HG02840 (cell line): ENCODE results near the gene ADRA2C.

Experiments
- ATAC-seq: cut with Tn5 transposase; IDR thresholded peaks from one replicate; pipeline ENCODE4 v1.9.1; 2021; ENCODE audit warnings: mild to moderate bottlenecking, moderate library complexity, moderate number of reproducible peaks; ENCODE audit not compliant: unreplicated experiment, low FRiP score

The ADRA2C gene

DNA sequence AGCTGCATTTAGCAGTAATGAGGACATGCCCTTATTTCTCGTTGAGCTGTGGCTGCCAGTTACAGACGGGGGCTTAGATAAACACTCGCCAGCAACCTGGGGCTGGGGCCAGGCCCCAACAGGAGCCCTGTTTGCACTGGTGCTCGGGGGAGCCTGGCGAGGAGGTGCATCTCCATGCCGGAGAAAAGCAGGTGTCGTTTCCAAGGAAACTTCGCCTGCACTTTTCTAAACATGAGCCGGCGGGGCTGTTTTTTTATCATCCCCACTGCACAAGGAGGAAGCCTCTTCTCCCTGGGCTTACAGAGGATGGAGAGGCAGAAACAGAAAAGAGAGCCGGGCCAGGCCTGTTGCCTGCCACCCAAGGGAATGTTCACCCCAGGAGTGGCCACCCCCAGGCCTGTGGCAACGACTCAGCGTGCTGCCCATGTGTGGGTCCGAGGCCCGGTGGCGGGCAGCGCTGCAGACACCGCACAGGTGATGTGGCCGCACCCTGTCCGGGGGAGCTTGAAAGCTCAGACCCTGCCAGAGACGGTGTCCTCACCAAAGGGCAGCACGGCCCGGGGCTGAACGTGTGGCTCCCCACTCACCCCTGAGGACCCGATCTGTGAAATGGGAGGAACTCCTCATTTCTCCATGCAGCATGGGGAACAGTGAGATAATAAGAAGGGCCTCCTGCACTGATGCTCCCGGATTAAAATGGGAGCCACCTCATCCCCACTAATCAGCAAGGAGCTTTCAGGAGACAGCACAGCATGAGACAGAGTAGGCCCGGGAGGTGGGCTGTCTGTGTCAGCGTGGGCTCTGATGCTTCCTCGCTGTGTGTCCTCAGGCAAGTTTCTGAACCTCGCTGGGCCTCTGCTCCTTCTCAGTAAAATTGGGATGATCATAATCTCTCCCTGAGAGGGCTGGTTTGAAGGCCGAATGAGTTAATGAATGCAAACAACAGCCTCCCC is 33.8 kb upstream of the ADRA2C start:
- ATAC-seq, result no peak

DNA sequence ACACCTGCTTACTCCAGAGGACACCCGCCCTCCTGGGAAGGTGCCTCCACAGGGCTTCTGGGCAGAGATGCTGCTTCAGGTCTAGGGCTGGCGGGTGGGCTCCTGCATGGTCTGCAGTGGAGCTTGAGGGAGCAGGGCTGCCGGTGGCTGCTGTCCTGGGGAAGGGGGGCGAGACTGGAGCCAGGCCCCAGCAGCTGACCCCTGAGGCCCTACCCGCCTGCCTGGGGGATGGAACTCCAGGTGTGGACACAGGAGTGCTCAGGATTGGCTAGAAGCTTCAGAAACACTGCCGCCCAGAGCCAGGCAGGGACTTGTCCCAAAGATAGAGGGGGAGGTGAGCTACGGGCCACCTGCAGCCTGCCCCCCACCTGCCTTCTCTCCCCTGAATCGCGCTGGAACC is 33.0 kb upstream of the ADRA2C start:
- no peak for ATAC-seq

DNA sequence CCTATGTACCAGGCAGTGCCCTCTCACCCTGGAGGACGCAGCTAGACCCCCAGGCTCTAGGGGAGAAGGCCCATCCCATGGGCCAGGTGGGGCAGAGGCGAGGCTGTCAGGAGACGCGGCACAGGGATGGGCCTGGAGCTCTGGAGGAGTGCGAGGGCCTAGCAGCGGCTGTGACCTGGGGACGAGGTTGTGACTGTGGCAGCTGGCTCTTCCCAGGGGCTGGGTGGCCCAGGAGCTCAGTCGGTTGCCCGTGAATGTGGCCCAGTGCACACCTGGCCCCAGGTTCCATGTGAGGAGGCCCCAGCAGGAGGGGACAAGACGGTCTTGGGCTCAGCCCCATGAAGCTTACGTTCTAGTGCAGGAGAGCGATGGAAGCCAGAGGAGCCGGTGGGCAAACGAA is 31.0 kb upstream of the ADRA2C start:
- no peak for ATAC-seq

GRCh38 chr4:3736290-3736689 is 29.9 kb upstream of the ADRA2C start:
- ATAC-seq, result no peak

GRCh38 chr4:3736806-3737205 is 29.4 kb upstream of the ADRA2C start:
- no peak for ATAC-seq

DNA sequence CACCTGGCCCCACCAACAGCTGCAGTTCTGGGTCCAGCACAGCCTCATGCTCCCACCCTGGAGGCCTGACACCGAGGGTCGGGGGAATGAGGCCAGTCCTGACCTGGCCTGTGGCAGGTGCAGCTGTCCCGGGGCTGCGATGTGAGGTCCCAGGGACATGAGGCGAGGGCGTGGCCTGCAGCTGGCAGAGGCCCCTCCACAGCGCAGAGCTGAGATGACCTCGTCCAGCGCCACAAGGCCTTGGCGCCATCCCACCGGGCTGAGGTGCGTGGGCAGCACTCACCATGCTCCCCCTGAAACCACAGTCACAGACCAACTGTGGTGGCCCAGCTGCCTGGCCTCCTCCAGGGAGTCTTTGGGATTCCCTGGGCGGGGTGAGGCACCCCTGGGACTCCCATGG is 26.6 kb upstream of the ADRA2C start:
- no peak for ATAC-seq

DNA sequence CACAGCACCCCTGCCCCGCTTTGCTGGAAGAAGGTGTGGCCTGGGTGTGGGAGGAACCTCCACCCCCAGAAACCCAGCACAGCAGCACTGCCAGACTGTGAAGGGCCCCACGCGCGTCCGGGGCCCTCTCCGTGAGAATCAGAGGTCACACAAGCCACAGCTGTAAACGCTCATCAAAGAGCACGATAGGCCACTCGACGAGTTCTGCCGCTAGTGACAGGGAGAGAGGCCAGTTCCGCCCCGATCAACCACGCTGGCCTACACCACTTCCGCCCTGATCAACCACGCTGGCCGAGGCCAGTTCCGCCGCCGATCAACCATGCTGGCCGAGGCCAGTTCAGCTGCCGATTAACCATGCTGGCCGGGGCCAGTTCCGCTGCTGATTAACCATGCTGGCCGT is 25.9 kb upstream of the ADRA2C start:
- ATAC-seq, result no peak

DNA sequence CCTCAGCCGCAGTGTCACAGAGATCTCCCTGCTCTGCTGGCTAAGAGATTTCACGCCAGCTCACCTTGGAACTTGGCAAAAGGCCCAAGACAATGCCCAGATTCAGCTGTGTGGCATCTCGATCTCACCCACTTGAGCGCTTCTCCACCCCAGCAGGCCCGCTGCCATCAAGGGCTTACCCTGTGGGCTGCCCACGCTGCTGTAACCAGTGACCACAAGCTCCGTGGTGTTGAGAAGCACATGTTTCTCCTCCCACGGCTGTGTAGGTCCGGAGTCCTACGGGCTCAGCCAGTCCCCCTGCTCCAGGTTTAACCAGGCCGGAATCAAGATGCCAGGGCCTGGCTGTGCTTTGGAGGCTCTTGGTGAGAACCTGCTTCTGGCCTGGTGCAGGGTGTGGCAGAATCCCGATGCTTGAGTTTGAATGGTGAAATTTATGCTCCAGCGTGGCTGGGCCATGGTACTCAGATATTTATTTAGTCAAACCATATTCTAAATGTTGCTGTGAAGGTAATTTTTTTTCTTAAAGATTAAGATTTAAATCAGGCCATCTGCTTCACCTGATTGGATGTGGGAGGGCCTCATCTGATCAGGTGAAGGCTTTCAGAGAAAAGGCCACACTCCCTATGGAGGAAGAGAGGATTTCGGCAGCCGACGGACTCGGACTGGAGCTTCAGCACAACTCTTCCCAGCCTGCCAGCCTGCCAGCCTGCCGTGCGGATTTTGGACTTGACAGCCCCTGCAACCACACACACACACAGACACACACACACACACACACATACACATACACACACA is 24.8 kb upstream of the ADRA2C start:
- no peak for ATAC-seq

DNA sequence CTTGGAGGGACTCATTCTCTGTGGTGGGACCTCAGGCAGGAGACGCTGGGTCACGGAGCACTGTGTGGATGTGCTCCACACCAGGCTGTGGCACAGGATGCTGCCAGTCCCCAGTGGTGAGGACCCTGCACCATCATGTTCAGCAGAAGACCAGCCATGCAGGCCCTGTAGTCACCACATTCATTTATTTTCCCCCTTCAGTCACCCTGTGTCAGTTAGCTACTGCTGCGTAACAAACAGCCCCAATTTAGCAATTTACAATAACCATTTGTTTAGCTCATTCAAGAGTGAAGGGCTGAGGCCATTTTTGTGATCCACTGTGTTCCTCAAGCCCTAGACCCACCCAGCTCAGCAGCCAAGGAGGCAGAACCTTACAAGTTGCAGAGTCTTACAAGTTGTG is 23.6 kb upstream of the ADRA2C start:
- no peak for ATAC-seq

DNA sequence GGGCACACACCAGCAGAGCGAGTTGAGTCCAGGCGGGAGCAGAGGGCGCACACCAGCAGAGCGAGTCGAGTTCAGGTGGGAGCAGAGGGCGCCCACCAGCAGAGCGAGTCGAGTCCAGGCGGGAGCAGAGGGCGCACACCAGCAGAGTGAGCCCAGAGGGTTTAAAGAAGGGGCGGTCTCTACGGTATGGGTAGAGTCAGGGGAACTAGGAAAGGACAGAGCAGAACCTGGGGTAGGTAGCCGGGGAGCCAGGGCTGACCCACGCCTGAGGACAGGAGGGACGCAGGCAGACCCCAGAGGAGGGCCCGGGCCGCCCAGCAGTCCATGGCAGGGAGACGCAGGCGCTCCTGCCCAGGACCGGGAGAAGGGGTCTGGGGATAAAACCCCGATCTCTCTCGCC is 22.0 kb upstream of the ADRA2C start:
- ATAC-seq, result no peak

DNA sequence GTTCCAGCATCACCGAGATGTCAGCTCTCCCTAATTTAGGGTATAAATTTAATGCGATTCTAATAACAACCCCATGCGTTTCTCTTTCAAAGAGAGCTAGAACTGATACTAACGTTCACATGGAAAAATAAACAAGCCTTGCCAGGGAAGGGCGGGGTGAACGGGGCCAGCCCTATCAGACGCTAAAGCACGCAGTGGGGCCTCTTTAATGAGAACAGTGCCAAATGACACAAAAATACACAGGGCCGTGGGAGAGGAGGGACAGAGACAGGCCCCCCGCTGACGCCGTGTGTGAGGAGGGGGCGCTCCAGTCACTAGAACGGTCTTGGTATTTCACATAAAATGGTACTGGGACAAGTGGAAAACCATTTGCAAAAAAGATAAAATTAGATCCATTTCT is 21.3 kb upstream of the ADRA2C start:
- ATAC-seq, result no peak

- ATAC-seq, result no peak
Measured at GRCh38 chr4:3745886-3746656, 20.1 kb upstream of the ADRA2C start.

- no peak for ATAC-seq
Measured at GRCh38 chr4:3746701-3747580, 19.2 kb upstream of the ADRA2C start.

- ATAC-seq, result no peak
Measured at GRCh38 chr4:3747581-3747904, 18.6 kb upstream of the ADRA2C start.

DNA sequence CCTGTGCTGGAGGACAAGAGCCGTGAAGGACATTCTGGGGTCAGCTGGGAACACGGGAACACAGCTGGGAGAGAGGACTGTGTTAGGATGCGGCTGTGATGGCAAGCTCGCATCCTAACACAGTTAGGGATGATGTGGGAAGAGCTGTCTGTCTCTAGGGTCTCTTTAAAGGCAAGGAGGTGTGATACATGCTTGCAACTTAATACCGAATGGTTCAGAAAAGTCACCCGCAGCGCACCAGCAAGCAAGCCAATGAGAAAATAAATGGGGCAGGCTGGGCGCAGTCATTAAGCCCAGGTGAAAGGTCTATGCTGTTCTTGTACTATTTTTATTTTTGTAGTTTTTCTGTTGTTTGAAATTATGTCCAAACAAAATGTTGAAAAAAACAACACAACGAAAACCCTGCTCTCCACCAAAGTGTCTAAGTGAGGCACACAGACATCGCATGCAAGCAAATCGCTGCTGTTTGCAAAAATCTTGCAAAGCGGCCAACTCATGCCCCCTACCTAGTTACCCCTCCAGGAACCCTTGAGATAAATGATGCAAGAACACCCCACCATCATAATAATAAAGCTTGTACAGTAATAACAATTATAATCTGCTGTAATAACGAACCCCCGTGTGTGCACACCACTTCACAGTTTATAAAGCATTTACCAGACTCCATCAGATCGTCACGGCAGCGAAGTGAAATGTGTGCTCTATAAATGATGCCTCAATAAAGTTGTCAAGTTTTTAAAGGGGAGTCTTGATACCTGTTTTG is 17.9 kb upstream of the ADRA2C start:
- no peak for ATAC-seq

DNA sequence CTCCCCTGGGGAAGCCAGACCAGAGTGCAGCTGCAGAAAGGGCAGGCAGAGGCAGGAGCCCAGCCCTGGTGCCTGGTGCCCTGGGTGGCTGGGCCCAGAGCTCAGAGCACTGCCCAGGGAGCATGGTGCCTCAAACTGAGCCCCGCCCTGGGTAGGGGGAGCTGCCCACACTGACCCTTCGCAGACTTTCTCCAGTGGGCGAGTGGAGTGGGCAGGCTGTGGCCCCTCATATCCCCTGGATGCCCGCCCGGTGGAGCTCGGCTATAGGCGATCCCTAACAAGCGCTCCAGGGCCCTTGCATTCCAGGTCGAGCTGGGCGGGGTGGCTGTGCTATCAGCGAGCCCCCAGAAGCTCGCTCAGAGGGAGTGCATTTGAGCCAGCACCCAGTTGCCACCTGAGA is 17.1 kb upstream of the ADRA2C start:
- ATAC-seq, result no peak

GRCh38 chr4:3750334-3750733 is 15.9 kb upstream of the ADRA2C start:
- ATAC-seq, result no peak

DNA sequence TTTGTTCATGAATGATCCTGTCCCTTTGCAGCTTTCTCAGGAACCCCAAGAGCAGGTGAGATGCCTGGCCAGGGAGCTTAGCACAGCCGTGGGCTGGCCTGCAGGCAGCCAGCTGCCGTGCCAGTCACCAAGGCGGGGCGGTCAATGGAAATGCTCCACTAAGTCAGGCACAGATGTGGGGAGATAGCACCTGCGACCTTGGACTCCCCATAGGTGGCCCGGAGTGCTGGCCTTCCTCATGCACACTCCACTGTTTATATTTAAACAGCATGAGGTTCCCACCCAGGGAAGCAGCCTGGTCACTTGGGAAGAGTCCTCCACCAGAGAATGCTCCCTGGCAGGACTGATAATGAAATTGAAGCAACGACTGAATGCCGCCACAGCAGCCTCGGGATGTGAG is 14.2 kb upstream of the ADRA2C start:
- ATAC-seq, result no peak

DNA sequence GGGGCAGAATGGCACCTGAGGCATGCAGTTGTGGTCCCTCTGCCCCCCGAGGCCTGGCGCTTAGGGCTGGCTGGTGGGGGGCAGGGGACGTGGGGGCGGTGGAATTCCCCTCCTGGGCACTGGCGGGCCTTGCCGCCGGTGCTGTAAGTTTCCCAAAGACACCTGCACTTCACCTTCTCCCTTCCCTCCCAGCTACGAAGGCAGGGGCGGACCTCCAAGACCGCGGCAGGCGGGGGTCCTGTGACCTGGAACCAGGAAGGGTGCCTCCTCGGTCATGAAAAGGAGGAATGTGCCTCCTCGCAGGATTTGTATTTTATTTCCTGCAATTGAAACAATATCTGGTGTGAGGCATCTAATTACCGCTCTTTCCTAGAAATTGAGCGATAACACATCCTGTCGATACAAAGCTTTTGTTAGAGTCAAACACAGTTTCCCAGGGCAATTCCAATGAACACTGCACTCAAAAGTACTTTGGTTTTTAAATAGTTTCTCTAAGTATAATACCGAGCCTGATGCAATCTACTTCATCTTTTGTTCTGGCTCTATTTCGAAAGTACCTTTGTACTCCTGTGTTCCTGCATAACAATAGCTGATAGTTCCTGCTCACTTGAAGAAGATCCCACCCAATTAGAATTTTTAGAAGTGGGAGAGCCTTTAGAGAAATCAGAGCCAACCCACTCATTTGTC is 12.3 kb upstream of the ADRA2C start:
- ATAC-seq, result no peak
